Glutamatergic neuron (in vitro differentiated cells): ENCODE data around the gene FGF22. TPM values are rescaled to one million over a fixed set of nuclear protein-coding genes. Genes with fewer than 3 reads are reported as not detected.

Experiments used
- DNase-seq: peaks from one replicate; pipeline ENCODE4 v3.0.0; 2022
- H3K27ac Mint-ChIP-seq: one replicate; pipeline ENCODE4 v1.8.0; 2020; ENCODE audit warnings: mild to moderate bottlenecking, mixed read lengths, inconsistent platforms; ENCODE audit not compliant: unreplicated experiment
- H3K27me3 Mint-ChIP-seq: one replicate; pipeline ENCODE4 v1.8.0; 2020; ENCODE audit warnings: mild to moderate bottlenecking, moderate library complexity, mixed read lengths, inconsistent platforms; ENCODE audit not compliant: unreplicated experiment
- H3K36me3 Mint-ChIP-seq: one replicate; pipeline ENCODE4 v1.8.0; 2020; ENCODE audit warnings: mild to moderate bottlenecking, mixed read lengths, inconsistent platforms; ENCODE audit not compliant: unreplicated experiment
- H3K4me1 Mint-ChIP-seq: one replicate; pipeline ENCODE4 v1.8.0; 2020; ENCODE audit warnings: mild to moderate bottlenecking, low read depth, mixed read lengths, inconsistent platforms; ENCODE audit not compliant: unreplicated experiment
- H3K4me3 Mint-ChIP-seq: one replicate; pipeline ENCODE4 v1.8.0; 2020; ENCODE audit warnings: mild to moderate bottlenecking, mixed read lengths, inconsistent platforms; ENCODE audit not compliant: unreplicated experiment
- H3K9me3 Mint-ChIP-seq: one replicate; pipeline ENCODE4 v1.8.0; 2020; ENCODE audit warnings: mild to moderate bottlenecking, moderate library complexity, mixed read lengths, inconsistent platforms; ENCODE audit not compliant: unreplicated experiment
- CTCF ChIP-seq: fragments of 200-600 bp; sonication (generic); IDR thresholded peaks from one replicate; pipeline ENCODE4 v1.5.0; 2021; ENCODE audit not compliant: partially characterized antibody, unreplicated experiment
- total RNA-seq: library from RNA; stranded (reverse); fragmentation: NEBNext Ultra II Directional; extraction: Animal tissue kit (Norgen Biotek cat#: 25700); gene quantifications from one replicate; pipeline ENCODE4 v1.2.1, GENCODE V29; 2021; ENCODE audit not compliant: unreplicated experiment

FGF22 gene
- total RNA-seq, 1 donor from 2014 or later: 1.5 TPM

- Mint-ChIP-seq H3K4me3 (no peak overlapping the region), H3K4me1 (no peaks in the 10 kb centered on the region), H3K27ac (no peak overlapping the region), H3K36me3 (no peaks in the 10 kb centered on the region), H3K9me3 (peaks cover 3% of the 10 kb centered on the region), H3K27me3 (peaks cover 4% of the 10 kb centered on the region)
- no peak for DNase-seq
- no peak for TF ChIP-seq CTCF
Observed at GRCh38 chr19:646779-647565, 7.3 kb downstream of the FGF22 start.

GRCh38 chr19:647566-648284, 8.0 kb downstream of the FGF22 start:
- TF ChIP-seq CTCF: no peak
- Mint-ChIP-seq H3K36me3 (no peaks in the 10 kb centered on the region), H3K4me3 (no peak overlapping the region), H3K27ac (no peak overlapping the region), H3K4me1 (no peaks in the 10 kb centered on the region), H3K27me3 (peaks cover 4% of the 10 kb centered on the region), H3K9me3 (peaks cover 3% of the 10 kb centered on the region)
- DNase-seq: no peak

GRCh38 chr19:648305-648704, 8.6 kb downstream of the FGF22 start:
- DNase-seq: no peak
- no peak for TF ChIP-seq CTCF
- Mint-ChIP-seq H3K27ac (no peak overlapping the region), H3K4me1 (no peaks in the 10 kb centered on the region), H3K36me3 (no peaks in the 10 kb centered on the region), H3K27me3 (peaks cover 4% of the 10 kb centered on the region), H3K4me3 (no peak overlapping the region), H3K9me3 (peaks cover 3% of the 10 kb centered on the region)

- Mint-ChIP-seq H3K9me3 (peaks cover 6% of the 10 kb centered on the region), H3K36me3 (no peaks in the 10 kb centered on the region), H3K27ac (no peak overlapping the region), H3K4me3 (no peak overlapping the region), H3K4me1 (no peaks in the 10 kb centered on the region), H3K27me3 (peaks cover 4% of the 10 kb centered on the region)
- DNase-seq: no peak
- TF ChIP-seq CTCF: no peak
Observed at GRCh38 chr19:648904-649801, 9.5 kb downstream of the FGF22 start.
